ENCODE measurements around the gene ZNF618.

ZNF618 gene

DNA sequence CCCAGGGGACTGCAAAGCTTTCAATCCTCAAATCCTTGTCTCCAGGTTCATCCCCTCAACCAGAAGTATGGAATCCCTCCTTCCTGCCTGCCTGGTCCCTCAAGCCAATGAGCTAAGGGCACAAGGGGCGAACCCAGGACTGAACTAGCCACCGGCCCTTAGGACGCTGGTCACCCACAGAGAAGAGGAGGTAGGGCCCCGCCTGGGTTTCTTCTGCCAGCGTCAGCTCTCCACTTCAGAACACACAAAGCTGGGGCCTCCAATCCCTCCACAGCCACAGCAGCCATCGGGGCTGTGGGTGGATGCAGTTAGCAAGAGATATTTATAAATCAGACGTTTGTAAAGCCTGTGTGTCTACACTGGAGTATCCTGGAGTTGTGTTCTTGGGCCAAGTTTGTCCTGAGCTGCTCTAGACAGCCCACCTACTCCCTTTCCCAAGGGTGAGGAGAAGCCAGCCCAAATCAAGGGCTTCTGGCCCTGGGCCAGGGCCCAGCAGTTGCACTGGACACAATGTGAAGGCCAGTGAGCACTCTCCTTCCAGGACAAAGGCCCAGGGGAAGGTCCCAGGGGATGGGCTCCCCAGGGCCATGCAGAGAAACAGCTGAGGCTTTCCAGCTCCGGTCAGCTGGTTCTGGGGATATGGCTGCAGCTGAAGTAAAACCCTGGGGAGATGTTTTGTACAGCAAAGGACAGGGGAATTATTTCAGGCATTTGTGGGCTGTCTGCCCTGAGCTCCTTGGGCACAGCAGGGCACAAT, 183.1 kb downstream of the ZNF618 start:
- no peak for DNase-seq (ENCODE audit: low read depth in 2 of 2)

DNA sequence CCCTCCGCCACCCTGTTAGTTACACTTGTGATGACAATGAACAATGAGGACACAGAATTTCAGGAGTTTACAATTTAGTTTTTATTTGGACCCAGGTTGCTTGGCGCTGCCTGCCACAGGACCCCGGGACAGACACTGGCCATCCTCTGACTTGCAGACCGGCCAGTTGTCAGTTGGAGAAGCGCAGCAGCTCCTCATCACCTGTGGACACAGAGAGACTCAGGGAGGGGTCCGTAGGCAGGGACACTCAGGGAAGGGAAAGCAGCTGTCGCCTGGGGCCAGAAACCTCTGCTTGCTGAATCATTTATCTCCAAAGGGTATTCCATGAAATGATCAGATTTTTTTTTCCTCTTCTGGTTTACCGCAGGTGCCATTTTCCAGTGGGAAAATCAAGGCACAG, 184.0 kb downstream of the ZNF618 start:
- no peak for DNase-seq (ENCODE audit: low read depth in 2 of 2)

DNA sequence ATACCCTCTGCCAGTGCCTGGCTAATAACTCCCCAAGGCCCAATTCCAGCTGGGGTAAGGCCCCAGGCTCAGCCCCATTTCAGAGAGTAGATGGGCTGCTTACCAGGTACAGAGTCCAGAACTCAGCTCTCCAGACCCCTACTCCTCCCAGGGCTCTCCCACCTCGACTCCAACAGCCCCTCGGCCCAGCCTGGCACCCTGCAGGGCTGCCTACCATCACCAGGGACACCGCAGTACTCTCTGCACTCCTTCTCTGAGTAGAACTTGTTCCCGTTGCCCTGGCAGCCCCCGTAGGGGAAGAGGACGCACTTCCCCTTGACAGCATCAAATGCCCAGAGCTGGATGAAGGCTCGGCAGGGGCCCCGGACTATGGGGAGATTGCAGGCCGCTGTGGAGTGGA, 184.6 kb downstream of the ZNF618 start:
- no peak for DNase-seq (ENCODE audit: low read depth in 2 of 2)

DNA sequence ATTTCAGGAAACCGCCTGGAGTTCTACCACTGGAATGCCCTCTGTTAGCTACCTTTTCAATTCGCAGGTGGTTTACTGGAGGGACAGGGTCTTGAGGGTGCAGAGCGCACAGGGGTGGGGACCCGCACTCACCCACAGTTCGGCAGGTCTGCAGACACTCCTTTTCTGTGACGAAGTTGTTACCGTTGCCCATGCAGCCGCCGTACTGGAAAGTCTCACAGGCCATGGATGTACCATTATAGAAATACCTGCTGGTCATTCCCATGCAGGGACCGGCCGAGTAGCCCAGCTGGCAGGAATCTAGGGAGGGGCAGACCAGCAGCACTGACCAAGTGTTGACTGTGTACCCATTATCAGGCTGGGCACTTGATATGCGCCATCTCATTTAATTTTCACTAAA, 185.2 kb downstream of the ZNF618 start:
- no peak for DNase-seq (ENCODE audit: low read depth in 2 of 2)

DNA sequence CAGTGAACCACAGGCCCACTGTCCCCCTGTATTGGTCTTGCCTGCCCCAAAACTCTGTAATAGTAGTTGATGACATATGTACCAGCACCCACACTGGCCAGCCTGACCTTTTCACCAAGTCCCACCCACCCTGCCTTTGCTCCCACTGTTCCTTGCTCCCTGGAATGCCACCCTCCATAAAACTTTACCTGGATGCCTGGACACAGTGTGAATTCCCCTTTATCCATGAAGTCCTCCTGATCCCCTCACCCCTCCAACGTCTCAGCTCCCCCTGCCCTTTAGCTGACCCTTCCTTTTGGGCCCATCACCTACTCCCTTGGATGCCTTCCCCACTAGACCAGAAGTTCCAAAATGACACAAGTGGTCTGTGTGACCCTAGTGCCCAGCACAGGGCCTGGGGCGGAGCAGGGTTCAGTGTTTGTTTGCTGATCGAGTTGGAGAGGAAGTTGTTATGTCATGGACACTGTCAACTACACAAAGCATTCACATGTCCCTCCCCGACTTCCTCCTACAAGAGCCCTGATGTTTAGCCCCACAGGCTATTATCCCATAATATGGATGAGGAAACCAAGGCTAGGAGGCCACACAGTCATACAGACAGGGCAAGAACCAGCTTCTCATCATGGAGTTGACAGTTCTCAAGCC, 185.8 kb downstream of the ZNF618 start:
- no peak for DNase-seq (ENCODE audit: low read depth in 2 of 2)

DNA sequence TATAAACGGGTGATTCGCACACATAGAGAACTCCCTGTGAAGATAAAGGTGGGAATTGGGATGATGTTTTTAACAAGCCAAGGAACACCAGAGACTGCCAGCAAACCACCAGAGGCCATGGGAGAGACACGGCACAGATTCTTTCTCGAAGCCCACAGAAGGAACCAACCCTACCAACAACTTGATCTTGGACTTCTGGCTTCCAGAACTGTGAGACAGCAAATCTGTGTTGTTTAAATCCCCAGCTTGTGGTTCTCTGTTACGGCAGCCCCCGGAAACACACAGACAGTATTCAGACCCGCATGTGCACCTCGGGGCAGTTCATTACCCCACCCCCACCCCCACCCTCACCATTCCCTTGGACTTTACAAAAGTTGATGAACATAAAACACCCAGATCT, 189.2 kb downstream of the ZNF618 start:
- no peak for DNase-seq (ENCODE audit: low read depth in 2 of 2)

DNA sequence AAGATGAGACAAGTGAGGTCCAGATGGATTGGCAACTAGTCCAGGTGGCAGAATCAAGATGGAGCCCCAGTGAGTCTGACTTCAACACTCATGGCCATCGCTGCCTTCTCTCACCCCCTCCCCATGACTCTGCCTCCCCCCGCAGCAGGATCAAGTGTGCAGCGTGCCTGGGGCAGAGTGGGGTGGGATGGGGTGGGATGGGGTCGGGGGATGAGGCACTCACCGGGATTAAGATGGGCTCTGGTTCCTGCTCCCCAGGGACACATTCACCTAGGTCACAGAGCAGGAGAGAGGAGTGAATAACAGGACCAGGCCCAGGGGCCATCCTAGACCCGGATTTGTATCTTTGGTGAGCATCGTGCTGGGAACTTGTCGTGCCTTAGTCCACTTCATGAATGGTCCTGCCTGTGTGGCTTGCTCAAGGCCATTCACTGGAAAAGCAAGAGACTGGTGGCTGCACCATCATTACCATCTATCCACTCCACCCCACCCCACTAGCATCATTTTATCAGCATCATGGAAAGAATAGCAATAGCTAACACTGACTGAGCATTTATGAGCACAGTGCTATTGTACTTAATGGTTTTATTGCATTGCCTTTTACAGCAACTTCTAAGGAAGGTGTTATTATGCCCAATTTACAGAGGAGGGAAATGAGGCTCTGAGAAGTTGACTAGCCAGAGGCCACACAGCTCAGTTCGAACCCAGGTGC, 193.5 kb downstream of the ZNF618 start:
- DNase-seq (ENCODE audit: low read depth in 2 of 2), result no peak

DNA sequence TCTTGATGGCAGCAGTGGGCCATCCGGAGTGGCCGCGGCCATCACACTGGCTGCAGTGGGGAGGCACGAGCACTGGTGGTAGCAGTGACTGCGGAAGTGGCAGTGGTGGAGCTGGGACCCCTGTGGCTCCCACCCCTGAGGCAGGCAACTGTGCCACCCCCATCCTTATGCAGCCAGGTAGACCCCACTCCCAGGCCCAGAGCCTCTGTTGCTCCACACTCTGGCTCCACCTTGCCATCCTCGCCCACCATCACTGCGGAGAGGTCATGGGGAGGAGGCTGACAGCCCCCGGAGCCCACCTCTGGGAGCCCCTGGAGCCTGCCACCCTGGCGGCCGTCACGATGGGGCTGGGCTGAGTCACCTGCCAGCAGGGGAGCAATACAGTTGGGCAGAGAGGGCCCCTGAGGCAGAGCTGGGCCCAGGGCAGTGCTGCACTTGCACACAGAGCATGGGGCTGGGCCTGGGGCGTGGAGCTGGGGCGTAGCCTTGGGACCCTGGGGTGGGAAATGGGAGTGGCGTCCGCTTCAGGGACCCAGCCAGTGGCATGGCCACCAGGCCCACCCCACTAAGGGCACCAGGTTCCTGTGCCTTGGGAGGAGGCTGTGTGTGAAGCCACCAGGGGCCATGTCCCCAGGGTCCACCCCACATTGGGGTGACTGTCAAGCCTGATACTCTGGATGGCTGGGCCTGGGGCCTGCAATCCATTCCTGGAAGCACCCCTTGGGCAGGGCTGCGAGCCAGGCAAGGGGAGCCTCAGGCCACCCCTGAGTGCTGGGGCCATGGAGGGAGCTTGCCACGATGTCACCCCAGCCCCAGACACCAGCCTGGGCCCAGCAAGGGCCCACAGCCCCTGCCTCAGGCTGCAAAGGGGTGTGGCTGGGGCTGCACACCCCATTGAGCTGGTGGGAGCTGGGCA, 194.3 kb downstream of the ZNF618 start:
- no peak for DNase-seq (ENCODE audit: low read depth in 2 of 2)

DNA sequence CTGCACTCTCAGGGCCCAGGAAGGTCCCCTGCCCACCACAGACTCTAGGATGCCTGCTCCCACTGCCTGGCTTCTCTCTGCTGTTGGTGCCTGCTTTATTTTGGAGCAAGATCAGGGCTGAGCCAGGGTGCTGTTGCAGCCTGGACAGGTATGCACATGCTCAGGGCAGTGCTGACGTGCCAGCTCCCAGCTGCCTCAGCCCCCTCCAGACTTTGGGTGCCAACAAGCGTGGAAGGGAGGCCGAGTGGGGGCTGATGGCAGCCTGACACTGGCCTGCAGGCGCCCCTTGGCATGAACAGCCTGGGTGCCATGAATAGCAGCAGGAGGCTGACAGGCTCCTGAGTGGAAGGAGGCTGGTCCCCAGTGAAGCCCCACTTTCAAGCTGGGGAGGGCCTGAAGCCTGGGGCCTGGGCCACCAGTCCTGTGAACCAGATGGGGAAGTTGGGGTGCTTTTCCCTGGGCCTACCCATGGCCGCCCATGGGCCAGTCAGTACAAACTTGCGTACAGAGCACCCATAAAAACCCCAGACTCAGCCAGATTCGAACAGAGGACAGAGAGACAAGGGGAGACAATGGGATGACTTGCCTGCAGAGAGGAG, 195.2 kb downstream of the ZNF618 start:
- no peak for DNase-seq (ENCODE audit: low read depth in 2 of 2)

DNA sequence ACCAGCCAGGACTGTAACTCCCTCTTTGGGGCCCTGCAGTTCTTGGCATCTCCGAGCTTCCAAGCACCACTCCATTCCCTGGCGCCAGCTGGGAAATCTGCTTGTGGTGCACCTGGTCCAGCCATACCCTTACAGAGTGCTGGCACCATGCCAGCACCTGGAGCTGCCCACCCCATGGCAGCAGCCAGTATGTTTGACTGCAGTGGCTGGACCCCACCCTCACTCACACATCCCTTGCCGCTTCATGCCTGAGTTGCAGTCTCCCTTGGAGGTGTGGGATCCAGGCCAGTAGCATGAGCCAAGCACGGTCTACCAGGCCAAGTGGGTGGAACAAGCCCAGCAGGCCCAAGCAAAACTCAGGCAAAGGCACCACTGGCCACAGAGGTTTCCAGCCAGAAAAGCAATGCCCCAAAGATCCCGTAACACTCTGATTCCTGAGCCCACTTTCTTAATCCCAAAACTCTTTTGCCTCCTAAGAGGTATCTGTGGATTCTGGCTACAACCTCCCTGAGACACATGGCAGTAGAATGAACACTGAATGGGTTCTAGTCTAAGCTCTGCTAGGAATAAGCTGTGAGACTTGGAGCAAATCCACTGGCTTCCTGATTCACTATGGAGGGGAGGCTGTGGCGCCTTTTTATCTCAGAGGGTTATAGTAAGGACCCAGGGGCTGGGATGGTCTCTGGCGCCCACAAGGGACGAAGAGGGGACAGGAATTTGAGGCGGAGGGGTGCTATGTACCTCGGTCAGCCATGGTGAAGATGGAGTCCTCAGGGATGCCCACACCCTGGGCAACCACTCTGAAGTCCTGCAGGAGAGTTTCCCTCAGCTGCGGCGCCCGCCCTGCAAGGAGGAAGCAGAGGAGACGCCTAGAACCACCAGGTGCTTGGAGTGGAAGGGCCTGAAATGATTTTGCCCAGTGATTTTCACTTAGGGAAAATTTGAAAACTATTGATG, 196.4 kb downstream of the ZNF618 start:
- DNase-seq (ENCODE audit: low read depth in 2 of 2), result no peak

DNA sequence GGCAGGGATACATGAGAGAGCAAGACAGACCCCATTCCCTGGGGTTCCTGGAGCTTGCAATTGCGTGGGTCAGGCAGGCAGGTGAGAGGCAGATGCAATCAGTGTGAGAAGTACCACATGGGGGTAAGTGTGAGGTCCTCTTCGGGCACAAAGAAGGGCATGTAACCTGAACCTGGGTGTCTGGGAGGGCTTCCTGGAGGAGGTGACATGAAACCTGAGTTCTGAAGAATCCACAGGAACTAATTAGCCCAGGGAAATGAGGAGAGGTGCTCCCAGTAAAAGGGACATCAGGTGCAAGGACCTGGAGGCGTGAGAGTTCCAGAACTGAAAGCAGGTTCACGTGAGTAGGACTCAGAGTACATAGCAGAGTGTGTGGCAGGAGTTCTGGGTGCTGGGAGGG, 199.5 kb downstream of the ZNF618 start:
- no peak for DNase-seq (ENCODE audit: low read depth in 2 of 2)

DNA sequence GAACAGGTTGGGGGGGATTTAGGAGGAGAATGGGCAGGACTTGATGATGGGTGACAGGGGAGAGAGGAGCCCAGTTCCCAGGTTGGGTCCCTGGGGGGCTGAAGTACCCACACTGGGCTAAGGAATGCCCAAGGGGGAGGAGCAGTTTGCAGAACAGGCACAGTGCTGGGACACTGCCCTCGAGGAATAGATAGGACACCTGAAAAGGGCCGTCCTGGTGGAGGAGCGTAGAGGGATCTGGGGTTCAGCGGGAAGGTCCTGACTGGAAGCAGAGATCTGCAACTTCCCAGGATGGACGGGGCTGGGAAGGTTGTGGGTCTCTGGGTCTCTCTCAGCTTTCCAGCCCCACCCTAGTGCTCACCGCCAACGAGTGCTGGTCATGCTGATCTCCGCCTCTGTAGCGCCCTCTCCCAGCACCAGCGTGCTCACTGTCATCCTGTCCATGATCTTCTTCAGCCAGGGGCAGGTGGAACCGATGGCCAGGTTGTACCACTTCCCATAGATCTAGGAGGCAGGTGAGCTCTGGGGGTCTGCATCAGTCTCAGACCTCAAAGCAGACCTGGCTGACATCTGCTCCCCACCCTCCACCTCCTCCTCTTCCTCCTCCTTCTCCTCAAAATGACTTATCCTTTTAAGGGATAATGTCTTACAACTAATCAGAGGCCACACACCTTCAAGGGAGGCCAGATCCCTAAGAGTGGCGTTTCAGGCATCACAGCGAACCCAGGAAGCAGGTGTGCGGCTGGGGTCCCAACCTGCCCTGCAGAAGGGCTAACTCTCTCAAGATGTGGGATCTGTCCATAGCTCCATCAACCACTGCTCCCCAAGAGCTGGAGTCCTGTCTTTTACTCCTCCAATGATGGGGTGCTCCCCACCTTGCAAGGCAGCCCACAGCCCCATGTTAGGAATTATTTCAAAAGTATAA, 200.4 kb downstream of the ZNF618 start:
- no peak for DNase-seq (ENCODE audit: low read depth in 2 of 2)

DNA sequence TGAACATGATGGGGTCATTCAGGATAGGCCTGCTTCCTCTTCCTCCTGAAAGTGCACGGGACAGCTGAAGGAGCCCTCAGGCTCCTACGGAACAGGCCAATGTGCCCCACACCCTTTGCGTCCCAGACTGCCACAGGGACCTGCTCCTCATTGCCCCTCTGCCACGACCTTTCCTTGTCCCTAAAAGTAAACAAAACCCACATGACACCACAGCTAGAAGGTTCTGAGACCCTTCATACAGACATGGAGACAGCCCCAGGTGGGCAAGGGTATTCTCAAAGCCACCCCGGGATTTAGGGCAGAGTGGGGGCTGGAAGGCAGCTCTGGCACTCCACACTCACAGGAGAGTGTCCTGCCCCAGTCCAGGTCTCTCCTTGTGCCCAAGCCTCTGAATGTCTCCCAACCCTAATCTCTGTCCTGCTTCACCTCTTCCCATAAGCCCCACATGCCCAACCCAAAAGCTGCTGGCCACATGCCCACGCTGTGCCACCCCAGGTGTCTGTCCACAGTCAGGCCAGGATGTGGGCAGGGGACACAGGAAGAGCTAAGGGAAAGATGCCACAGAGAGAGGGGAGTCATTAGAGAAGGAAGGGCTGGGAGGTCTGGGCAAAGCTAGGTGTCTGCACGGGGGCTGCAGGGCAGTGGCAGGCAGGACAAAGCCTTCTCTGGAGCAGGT, 201.2 kb downstream of the ZNF618 start:
- no peak for DNase-seq (ENCODE audit: low read depth in 2 of 2)

DNA sequence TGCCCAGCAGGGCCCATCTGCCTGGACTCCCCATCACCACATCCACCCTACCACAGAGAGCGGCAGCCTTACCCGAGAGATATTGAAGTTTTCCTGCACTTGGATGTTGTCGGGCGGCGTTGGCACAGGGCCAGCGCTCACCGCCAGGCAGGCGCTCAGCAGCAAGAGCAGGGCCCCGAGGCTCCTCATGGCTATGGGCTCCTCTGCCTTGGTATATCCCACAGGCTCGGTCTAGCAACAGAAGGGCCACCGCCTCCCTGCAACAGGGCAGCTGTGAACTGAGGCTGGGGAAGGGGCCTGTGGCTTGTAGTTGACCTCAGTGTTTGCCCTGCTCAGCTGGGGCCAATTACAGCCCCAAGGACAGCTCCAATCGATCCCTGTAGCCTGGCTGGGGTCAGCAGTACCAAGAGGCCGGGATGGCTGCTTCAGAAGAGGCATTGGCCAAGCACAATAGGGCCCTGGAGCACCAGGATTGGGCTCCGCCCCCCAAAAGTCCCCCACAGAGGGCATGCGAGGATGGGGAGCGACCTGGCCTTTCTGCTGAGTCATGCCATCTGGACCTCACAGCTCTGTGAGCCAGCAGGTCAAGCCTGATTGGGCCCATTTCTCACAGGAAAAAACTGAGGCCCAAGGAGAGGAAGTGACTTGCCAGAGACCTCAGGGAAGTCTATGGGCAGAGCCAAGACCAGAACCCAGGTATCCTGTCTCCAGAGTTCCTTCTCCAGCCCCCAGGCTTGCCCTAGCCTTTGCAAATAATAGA, 202.1 kb downstream of the ZNF618 start, which contains the start of gene AMBP:
Gene AMBP (minus strand): TSS at position 280 of the 760 bp plus-strand sequence. CDS start 91 bp downstream, at position 189.
- no peak for DNase-seq (ENCODE audit: low read depth in 2 of 2)

DNA sequence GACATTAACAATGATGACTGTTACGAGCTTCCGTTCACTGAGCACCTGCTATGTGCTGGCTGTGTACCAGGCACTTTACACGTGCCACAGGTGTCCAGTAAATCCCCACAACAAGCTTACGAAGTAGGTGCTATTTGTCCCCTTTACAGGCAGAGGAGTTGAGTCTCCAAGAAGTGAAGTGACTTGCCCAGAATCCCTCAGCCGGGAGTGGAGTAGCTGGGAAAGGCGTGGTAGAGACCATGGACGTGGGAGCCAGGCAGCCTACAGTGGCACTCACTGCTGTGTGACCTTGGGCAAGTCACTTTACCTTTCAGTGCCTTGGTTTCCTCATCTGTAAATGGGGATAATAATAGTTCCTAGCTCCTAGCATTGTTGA, 202.7 kb downstream of the ZNF618 start:
- no peak for DNase-seq (ENCODE audit: low read depth in 2 of 2)

DNA sequence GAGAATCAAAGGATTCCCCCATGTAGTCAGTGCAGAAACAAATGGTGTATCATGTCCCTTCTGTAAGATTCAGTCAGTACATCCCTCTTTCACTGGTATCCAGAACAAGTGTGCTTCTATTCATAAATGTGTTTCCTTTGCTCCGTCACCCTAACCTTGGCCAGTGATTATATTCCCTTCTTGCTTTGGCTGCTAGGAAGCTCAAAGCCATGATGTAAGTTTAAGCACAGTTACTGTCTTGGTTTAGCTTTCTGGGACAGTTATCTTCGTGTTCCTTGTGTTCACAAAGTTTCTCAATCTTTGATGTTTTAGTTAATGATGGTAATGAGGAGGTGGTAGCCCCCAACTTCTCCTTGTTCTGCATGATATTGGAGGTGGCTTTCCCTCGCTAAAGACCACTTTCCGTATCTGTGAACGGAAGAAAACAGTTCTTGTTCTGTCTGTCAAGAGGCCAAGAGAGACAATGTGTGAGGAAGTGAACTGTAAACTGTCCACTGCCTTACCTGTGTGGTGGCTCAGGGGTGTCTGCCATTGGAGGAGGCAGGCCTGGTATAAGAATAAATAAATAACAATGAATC, 204.2 kb downstream of the ZNF618 start:
- no peak for DNase-seq (ENCODE audit: low read depth in 2 of 2)

DNA sequence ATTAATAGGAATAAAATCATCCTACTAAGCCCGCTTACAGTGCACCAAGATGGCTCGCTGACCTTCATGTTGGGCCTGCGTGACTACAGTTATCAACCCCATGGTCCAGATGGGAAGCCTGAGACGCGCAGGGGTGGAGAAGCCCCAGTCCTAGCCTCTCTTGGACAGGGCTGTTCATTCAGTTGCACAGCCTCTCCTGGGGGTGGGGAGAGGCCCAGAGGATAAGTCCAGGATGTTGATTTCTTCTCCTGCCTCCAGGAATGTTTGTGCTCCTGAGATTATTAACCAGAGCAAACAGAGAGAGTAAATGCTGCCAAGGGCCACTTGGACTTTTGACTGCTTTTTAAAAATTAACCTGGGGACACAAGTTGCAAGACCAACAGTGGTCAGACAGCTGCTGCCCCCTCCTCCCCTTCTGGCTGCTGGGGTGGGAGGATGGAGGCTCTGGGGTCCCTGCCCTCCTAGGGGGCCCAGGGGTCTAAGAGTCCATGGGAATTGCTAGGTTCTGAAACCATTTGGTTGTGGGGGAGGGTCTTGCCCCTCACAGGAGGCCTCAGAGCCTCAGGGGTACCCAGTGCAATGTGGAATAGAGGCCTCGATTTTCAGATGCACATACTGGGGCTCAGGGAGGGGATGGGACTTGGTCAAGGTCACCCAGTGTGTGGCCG, 204.8 kb downstream of the ZNF618 start:
- DNase-seq (ENCODE audit: low read depth in 2 of 2), result no peak
